Stimulated activated CD4-positive, alpha-beta T cell treated with anti-CD3 and anti-CD28 coated beads, Interleukin-2, amount 100 ng/mL, for 24 hours (primary cell): Measurements from ENCODE around the gene HARBI1.

Experiments used
- DNase-seq, 2 donors: peaks; one replicate each; pipeline ENCODE4 v3.0.0-alpha.2; 2020

Gene HARBI1

DNA sequence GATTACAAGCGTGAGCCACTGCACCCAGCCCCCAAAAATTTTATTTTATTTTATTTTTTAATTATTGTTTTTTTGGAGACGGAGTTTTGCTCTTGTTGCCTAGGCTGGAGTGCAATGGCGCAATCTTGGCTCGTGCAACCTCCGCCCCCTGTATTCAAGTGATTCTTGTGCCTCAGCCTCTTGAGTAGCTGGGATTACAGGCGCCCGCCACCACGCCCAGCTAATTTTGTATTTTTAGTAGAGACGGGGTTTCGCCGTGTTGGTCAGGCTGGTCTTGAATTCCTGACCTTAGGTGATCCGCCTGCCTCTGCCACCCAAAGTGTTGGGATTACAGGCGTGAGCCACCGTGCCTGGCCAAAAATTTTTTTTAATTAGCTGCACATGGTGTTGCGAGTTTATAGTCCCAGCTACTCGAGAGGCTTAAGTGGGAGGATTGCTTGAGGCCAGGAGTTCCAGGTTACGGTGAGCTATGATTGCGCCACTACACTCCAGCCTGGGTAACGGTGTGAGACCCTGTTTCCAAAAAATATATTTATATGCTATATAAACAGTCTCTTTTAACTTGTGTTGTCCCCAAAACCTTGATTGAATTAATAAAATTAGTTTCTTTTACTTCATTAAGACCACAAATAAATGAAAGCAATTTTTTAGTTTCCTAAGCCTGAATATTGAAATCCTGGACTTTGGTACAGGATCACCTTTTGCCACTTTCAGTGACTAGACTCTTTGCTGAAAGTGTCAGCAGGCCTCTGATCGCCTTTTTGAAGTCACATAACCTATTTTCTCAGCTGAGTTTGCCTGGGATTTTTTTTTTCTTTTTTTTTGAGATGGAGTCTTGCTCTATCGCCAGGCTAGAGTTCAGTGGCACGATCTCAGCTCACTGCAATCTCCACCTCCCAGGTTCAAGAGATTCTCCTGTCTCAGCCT lies 16.5 kb upstream of the HARBI1 start:
- no peak for DNase-seq

GRCh38 chr11:46632502-46632901 lies 15.5 kb upstream of the HARBI1 start:
- DNase-seq: no peak

GRCh38 chr11:46631676-46632075 lies 14.6 kb upstream of the HARBI1 start:
- no peak for DNase-seq

GRCh38 chr11:46630237-46630636 lies 13.2 kb upstream of the HARBI1 start:
- no peak for DNase-seq

DNA sequence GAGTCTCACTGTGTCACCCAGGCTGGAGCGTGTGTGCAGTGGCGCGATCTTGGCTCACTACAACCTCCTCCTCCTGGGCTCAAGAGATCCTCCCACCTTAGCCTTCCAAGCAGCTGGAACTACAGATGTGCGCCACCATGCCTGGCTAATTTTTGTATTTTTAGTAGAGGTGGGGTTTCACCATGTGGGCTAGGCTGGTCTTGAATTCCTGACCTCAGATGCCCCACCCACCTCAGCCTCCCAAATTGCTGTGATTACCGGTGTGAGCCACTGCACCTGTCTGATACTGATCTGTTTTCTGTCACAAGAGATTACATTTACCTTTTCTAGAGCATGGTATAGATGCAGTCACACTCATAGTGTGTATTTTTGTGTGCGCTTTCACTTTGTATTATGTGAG lies 11.9 kb upstream of the HARBI1 start:
- no peak for DNase-seq

- DNase-seq: no peak
Measured at GRCh38 chr11:46625406-46625805, 8.4 kb upstream of the HARBI1 start.

DNA sequence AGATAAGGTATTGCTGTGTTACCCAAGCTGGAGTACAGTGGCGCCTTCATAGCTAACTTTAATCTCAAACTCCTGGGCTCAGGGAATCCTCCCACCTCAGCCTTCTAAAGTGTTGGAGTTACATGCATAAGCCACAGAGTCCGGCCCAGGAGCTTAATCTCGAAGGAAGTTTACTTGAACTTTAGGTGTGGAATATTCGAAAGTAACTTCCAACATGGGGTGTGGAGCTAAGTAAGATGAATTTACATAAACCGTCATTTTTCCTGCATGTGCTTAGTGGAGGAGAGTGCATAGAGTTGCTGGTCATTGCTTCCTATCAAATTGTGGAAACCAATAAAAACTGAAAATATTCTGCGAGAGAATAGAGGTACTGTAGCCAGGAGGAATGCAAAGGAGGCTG lies 1.8 kb upstream of the HARBI1 start:
- DNase-seq: no peak

DNA sequence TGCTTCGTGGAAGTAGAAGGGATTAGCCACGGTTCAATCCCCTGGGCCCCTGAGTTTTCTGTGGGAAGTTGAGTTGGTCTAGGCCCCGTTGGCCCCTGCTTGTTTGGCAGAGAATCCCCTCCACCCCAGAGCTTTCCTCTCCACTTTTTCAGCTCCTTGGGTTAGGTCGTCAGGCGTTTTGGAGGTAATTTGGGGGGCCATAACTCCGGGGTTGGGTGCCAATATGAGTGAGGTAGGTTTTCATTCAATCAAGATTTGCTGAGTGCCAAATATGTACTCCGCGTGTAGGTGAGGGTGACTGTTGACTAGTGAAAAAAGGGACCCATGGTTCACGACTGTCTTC lies 916 bp upstream of the HARBI1 start:
- no peak for DNase-seq

DNA sequence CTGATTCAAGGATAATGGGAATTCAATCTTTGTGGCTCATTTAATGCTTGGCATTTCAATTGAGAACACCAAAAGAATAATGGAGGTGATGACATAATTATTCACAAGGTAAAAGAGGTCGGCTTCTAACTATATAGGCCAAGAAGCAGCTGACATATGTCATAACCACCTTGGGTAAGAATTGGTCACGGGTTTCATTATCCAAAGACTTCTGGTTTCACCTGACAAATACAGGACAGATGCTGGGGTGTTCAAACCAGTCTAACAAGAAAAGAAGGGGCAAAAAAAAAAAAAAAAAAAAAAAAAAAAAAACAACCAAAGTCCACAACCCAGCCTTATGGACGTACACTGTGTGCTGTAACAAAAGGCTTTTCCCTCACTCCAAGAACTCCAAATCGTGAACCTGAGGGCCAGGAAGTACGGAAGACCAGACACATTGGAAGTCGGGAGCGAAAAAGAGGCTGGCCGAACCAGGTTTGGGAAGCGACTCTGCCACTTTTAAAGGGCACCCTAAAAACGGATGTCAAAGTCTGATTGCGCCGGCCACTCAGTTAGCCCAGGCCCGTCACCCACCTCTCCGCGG lies 385 bp downstream of the HARBI1 start:
- DNase-seq: no peak

GRCh38 chr11:46615756-46616155 lies 1.3 kb downstream of the HARBI1 start:
- DNase-seq: no peak

DNA sequence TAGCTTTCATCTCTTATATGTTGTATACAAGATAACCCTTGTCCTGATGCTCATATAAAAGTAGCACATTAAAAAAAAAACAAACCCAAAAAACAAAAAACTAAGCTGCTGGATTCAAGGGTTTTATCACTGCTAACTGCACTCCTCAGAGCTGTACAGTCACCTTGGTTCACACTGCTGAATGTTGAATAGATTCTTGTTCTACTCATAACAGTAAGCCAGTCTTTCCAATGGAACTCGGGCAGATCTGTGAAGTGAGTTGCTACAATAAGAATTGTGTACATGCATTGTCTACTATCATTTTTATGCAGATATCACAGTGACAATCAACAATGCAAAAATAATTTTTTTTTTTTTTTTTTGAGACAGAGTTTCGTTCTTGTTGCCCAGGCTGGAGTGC lies 4.7 kb downstream of the HARBI1 start:
- DNase-seq: no peak

GRCh38 chr11:46611526-46612304 lies 5.3 kb downstream of the HARBI1 start:
- no peak for DNase-seq

DNA sequence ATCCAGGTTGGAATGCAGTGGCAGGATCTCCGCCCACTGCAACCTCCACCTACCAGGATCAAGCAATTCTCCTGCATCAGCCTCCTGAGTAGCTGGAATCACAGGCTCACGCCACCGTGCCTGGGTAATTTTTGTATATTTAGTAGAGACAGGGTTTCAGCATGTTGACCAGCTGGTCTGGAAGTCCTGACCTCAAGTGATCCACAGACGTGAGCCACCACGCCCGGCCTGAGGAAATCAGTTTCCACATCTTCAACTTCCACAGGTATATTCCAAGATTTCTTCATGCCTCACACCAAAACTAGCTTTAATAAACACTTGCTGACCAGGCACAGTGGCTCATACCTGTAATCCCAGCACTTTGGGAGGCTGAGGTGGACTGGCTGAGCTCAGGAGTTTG lies 7.6 kb downstream of the HARBI1 start:
- no peak for DNase-seq

GRCh38 chr11:46607516-46607915 lies 9.5 kb downstream of the HARBI1 start:
- no peak for DNase-seq

DNA sequence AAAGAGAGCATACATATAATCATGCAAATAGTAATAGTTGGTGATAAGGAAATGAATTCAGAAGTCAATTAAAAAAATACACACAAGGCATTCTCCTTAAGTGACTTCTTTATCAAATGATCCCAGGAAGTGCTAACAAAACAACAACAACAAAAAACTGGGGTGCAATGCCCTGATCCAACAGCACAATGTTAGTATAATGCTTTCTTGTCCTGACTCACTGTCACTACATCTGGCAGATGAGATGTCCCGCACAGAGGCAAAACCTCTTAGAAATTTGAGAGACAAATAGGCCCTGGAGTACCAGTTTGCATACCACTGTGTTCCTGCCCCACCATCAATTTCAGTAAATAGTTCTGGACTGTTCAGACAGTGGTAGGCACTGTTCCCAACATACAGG lies 12.2 kb downstream of the HARBI1 start:
- no peak for DNase-seq

- no peak for DNase-seq
Measured at GRCh38 chr11:46603704-46604308, 13.2 kb downstream of the HARBI1 start.

DNA sequence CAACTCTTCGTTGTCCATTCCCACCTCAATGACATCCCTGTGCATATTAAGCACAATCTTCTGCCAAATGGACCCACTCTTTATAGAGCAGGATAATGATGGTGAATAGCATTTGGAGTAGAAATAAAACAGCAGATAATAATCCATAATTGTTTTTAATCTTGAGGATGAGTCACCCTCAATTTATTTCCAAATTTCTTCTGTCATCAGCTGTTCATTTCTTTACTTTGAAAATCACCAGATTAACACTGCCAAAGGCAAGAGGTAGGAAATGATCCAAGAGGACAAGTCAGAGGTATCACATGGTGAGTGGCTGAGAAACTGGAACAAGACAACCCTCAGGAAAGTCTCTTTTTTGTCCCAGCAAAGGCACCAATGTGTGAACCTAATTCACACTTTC lies 15.9 kb downstream of the HARBI1 start:
- DNase-seq: no peak

GRCh38 chr11:46600194-46600960 lies 16.6 kb downstream of the HARBI1 start:
- no peak for DNase-seq

- no peak for DNase-seq
Measured at GRCh38 chr11:46599340-46600193, 17.5 kb downstream of the HARBI1 start.

DNA sequence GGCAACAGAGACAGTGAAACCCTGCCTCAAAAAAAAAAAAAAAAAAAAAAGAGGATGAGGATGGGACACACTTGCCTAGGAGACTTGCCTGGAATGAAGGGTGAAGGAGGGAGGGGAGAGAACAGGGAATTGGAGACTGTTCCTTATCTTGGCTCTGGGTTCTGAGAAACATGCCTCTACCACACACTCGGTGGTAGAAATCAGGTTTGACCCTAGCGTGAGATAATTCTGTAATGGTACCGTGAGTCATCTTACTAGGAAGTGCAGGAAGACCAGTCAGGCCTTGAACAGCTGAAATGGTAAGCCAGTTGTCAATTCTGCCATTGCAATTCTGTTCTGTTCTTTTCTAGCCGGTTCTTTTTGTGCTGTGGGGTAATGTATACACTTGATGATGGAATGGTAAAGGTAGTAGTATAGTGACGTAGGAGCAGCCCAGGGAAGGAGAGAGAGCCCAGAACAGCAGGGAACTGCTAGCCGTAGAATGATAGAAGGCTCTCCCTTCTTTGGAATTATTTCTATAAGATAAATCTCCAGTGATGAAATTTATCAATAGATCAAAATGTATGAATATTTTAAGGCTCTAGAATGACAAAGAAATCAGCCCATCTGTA lies 19.3 kb downstream of the HARBI1 start:
- no peak for DNase-seq

DNA sequence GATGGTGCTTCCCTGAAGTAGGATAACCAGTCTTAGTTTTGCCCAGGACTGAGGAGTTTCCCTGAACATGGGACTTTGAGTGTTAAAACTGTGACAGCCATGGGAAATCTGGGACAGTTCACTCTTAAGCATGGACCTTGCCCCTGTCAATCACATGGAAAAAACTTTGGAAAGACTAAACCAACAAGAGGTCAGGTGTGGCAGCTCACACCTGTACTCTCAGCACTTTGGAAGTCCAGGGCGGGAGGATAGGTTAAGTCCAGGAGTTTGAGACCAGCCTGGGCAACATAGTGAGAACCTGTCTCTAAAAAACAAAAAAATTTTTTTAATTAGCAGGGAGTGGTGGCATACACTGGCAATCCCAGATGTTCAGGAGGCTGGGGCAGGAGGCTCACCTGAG lies 19.9 kb downstream of the HARBI1 start:
- DNase-seq: no peak
